Activated CD8-positive, alpha-beta memory T cell treated with anti-CD3 and anti-CD28 coated beads for 4 hours (primary cell): Measurements from ENCODE around the gene DCHS1.
"Not testable (repeated sequence)": the region's sequence is repeated elsewhere in the genome, so short reads cannot be mapped to it uniquely, and the experiment has no call there.

Source experiments
- DNase-seq, 2 donors: peaks; one replicate each; pipeline ENCODE4 v3.0.0-alpha.2; 2020; ENCODE audit warnings: low read depth in 2 of 2

Gene DCHS1, protein sequence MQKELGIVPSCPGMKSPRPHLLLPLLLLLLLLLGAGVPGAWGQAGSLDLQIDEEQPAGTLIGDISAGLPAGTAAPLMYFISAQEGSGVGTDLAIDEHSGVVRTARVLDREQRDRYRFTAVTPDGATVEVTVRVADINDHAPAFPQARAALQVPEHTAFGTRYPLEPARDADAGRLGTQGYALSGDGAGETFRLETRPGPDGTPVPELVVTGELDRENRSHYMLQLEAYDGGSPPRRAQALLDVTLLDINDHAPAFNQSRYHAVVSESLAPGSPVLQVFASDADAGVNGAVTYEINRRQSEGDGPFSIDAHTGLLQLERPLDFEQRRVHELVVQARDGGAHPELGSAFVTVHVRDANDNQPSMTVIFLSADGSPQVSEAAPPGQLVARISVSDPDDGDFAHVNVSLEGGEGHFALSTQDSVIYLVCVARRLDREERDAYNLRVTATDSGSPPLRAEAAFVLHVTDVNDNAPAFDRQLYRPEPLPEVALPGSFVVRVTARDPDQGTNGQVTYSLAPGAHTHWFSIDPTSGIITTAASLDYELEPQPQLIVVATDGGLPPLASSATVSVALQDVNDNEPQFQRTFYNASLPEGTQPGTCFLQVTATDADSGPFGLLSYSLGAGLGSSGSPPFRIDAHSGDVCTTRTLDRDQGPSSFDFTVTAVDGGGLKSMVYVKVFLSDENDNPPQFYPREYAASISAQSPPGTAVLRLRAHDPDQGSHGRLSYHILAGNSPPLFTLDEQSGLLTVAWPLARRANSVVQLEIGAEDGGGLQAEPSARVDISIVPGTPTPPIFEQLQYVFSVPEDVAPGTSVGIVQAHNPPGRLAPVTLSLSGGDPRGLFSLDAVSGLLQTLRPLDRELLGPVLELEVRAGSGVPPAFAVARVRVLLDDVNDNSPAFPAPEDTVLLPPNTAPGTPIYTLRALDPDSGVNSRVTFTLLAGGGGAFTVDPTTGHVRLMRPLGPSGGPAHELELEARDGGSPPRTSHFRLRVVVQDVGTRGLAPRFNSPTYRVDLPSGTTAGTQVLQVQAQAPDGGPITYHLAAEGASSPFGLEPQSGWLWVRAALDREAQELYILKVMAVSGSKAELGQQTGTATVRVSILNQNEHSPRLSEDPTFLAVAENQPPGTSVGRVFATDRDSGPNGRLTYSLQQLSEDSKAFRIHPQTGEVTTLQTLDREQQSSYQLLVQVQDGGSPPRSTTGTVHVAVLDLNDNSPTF (N-terminal part only)

DNA sequence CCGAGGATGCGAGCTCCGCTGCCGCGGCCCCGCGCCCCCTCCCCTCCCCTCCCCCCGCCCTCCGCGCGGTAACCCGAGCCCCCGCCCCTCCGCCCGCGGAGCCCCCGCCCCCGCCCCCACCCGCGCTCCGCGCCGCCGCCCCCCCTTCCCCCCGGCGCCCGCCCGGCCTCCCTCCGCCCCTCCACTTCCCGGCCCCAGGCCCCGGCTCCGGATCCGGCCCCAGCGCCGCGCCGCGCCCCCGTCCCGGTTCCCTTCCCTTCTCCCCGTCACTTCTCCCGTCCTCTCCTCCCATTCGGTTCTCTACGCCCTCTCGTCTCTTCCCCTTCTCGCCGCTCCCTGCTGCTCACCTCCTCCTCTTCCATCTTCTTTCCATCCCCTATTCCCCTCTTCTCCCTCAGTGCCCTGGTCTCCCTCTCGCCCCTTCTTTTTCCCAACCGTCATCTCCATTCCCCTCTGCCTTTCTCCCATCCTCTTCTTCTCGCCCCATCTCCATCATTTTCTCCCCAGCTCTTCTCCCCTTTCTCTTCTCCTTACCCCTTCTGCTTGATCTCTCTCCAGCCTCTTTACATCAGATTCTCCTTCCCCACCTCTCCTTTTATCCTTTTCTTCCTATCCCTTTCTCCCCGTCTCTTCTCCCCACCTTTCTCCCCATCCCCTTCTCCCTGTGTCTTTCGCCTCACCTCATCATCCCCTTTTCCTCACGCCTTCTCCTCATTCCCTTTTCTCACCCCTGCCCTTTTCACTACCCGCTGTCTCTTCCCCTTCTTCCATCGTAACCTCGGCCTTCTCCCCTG, at the start of gene DCHS1:
TSS of gene DCHS1 (minus strand) at position 20 of the 794 bp plus-strand sequence. CDS start 14,196 bp downstream, outside the sequence.
- DNase-seq: no peak

- no peak for DNase-seq
Measured at GRCh38 chr11:6703247-6704063, 47.8 kb upstream of the DCHS1 start.

DNA sequence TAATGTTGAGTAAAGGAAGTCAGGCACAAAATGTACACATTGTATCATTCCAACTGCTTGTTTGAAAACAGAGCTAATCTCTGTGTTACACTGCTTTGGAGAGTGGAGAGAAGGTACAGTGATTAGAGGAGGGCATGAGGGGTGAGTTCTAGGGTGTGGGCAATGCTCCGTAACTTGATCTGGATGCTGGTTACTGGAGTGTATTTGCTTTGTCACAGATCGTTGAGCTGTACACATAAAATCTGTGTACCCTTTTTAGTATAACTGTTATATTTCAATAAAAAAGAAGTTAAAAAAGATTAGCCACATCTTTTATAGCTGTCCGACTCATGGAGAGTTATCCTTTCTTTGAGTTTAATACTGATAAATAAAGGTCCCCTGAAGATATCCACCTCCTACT, 46.3 kb upstream of the DCHS1 start:
- not testable (repeated sequence) for DNase-seq

GRCh38 chr11:6695377-6695776, 39.8 kb upstream of the DCHS1 start:
- DNase-seq: no peak

DNA sequence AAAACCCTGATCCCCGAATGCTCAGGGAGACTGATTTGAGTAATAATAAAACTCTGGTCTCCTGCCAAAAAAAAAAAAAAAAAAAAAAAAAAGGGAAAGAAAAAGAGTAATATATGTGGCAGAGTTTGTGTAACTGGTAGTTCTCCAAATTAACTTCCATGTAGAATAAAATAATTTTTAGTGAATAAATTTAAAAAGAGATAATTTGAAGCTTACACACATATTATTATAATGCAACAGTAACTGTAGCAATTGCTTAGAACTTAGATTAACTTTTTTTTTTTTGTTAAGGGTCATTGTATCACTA, 38.6 kb upstream of the DCHS1 start:
- DNase-seq: no peak

DNA sequence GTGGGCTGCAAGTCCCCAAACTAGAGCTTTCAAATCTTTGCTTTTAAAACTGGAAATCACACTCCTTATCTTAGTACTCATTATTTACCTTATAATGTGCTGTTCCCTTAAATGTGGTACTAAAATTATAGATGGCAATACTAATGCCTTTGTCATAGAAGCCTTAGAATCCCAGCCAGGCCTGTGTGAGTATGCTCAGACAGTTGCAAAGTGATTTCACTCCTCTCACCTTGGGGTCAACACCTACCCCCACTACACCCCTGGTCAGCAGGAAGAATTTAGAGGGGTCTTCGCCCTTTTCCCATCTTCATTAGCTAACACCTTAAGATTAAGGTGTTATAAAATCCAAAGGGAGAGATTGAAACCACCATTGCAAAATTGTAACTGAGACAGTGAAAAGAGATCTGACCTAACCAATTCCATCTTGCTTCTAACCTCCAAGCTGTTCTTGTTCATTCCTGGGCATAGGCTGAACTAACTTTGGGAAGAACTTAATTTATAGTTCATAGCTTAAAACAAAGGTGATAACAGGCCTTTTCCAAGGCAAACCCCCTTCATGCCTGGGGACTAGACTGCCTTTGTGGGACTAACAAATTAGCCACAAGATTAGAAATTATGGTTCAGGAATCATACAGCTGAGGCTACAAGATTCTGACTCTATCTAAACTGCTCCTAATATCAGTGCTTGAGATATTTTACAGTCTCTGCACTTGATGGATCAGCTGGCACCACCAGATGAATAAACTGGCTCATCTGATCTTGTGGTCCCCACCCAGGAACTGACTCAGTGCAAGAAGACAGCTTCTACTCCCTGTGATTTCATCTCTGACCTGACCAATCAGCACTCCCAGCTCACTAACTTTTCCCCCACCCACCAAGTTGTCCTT, 38.0 kb upstream of the DCHS1 start:
- DNase-seq: peak in 1 of 2 donors; percentile 42

GRCh38 chr11:6692128-6692527, 36.5 kb upstream of the DCHS1 start:
- DNase-seq: no peak

DNA sequence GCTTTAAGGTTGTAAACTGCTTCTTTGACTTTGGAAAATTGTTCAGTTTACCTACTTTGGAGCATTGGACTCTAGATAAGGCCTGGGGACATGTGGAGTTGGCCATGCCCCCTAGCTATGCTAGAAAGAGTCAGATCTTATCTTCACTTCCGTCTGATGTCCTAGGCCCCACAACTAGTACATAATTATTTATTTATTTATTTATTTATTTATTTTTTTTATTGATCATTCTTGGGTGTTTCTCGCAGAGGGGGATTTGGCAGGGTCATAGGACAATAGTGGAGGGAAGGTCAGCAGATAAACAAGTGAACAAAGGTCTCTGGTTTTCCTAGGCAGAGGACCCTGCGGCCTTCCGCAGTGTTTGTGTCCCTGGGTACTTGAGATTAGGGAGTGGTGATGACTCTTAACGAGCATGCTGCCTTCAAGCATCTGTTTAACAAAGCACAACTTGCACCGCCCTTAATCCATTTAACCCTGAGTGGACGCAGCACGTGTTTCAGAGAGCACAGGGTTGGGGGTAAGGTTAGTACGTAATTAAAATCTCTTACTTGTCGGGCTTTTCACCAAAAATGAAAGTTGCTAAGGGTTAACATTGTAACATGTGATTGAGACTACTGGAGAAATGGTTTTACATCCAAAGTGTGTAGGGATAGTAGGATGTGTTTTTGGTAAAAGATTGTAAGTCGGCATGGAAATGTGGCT, 35.0 kb upstream of the DCHS1 start:
- not testable (repeated sequence) for DNase-seq

DNA sequence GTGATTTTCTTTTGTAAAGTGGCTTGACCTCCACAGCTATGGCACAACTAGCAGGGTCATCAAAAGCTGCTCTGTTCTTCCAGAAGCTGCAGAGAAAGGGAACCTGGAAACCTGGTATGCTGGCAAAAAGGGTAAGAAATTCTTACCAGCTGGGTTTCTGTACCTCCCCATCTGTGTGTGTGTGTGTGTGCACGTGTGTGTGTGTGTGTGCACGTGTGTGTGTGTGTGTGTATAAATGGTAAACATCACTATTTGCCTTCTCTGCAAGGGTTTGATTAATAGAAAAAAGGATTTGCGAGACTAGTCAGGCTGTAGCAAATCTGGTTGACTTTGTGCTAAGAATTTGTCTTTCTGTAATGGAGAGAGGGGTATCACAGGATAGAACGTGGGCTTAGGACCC, 32.3 kb upstream of the DCHS1 start:
- DNase-seq: no peak

GRCh38 chr11:6686006-6686405, 30.4 kb upstream of the DCHS1 start:
- DNase-seq: no peak

DNA sequence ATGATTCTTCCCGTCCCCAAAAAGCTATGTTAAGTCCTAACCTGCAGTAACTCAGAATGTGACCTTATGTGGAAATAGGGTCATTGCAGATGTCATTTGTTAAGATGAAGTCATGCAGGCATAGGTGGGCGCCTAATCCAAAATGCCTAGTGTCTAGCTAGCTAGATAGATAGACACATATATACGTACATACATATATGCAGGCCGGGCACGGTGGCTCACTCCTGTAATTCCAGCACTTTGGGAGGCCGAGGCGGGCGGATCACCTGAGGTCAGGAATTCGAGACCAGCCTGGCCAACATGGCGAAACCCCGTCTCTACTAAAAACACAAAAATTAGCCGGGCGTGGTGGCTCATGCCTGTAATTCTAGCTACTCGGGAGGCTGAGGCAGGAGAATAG, 28.5 kb upstream of the DCHS1 start:
- DNase-seq: not testable (repeated sequence)

DNA sequence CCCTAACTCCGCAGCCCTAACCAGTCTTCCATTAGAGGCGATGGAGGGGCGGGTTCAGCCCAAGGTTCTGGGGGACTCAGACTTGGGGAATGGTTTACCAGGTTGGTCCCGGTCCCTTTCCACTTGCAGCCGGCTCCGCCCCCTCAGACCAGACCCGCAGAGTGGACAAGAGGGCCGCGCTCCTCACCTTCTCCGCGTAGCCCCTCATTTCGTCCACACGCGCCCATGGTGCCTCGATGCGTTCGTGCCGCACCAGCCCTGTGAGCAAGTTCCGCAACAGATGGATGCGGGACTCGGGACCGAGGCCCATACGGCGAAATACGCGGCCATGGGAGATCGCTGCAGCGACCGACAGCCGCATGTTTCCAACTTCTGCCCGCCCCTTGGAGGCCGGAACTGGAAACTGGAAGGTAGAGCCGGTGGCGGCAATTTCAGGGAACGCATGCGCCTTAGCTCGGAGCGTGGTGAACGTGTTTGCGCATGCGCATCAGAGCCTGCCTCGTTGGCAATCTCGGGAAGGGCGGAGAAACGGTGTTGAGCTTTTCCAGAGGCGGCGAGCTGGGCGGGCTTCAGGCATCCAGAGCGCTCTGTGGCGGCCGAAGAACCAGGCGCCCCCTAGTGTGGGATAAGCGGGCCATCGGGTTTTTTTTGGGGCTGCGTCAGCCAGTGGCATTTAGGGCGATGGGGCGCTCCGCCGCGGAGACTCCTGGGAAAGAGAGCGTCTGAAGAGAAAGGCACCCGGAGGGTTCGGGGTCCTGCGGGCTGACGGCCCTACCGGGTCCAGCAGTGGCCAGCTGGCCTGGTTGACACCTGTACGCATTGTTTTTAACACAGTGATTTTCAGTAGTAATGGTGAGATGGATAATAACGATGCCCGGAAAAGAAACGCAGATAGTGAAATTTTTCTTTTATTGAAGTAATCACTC, 27.6 kb upstream of the DCHS1 start, which contains the start of gene MRPL17:
TSS of gene MRPL17 (minus strand) at position 405 of the 926 bp plus-strand sequence. CDS start at position 361, 44 bp downstream.
- peak; percentile 97 to 99 for DNase-seq

GRCh38 chr11:6682591-6682935, 27.0 kb upstream of the DCHS1 start:
- DNase-seq: no peak

DNA sequence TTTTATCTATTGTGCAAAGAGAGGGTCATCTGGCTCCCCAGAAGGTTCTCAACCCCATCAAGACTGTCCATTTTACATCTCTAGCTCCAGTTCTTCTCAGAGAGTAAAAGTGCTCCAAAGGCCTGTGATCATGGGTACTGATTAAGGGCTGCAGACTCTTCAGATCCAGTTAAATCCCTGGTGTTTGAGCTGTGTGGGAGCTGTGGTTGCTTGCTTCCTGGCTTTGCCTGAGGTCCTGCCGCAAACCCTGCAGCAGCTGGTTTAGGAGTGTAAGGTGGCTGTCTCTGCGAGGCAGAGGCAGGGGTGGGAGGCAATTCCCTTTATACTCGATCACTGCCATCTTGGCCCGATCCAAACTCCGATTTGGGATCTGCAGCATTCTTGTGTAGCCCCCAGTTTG, 26.3 kb upstream of the DCHS1 start:
- DNase-seq: no peak

GRCh38 chr11:6681505-6681904, 25.9 kb upstream of the DCHS1 start:
- DNase-seq: no peak

- no peak for DNase-seq
Measured at GRCh38 chr11:6677018-6677417, 21.4 kb upstream of the DCHS1 start.

- no peak for DNase-seq
Measured at GRCh38 chr11:6674862-6675261, 19.3 kb upstream of the DCHS1 start.

DNA sequence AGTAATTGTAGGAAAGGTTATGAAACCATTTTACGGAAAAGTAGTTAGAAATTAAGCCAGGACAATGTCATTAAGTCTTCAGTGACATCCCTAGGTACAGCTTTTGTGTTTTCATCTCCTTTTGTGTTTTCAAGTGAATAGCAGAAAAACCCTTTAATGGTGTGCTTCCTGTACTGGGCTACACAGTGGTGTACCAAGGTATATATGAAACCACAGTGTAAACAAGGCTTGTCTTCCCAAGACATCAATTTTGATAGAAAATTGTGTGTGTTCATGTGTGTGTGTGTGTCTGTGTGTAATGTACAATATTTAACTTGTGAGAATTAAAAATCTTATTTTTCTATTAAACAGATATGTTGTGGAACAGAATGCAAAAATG, 18.6 kb upstream of the DCHS1 start:
- DNase-seq: no peak
